ENCODE results near the gene CTTNBP2NL. TPM values are rescaled to one million over a fixed set of nuclear protein-coding genes. Genes with fewer than 3 reads are reported as not detected.

The CTTNBP2NL gene
- total and polyA plus RNA-seq, 10 of the 15 experiments (the other 5 are each of a cell fraction or from before 2014, with no cell fraction given): 2.1 to 11.3 (median 5.6) TPM

DNA sequence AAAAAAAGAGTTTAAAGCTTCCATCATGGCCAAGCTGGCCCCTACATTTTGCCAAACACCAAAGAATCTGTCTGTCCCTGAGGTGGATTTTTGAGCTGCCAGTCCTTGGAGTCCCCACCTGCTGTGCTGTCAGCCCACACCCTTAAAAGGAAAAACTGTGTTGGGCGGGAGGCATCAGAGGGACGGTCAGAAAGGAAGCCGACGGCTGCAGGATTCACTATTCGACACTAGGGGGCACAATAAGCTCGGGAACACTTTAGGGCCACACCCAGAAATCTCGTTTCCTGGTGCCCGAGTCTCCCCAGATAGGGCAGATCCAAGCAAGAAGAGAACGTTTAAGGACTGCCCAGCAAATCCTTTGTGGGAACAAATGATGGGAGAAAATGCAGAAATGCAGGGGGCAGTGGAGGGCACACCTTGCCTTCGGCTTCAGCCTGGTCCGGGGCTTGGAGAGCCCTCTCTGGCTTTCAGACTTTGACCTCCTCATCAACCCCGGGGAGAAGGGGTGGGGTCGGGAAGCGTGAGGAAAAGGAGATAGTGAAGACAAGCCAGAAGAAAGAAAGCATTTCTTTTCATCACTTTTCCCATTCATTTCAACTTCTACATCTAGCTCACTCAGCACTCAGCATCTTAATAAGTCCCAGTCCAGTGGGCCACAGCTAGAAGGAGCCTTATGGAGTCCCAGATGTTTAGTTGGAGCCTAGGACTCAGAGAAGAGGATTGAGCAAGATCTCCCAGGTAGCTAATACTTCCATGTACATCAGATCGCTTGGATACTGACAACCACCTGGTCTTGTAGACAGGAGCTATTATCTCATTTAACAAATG lies 5.0 kb upstream of the CTTNBP2NL start (continued):
- TF ChIP-seq, protein P1, sequence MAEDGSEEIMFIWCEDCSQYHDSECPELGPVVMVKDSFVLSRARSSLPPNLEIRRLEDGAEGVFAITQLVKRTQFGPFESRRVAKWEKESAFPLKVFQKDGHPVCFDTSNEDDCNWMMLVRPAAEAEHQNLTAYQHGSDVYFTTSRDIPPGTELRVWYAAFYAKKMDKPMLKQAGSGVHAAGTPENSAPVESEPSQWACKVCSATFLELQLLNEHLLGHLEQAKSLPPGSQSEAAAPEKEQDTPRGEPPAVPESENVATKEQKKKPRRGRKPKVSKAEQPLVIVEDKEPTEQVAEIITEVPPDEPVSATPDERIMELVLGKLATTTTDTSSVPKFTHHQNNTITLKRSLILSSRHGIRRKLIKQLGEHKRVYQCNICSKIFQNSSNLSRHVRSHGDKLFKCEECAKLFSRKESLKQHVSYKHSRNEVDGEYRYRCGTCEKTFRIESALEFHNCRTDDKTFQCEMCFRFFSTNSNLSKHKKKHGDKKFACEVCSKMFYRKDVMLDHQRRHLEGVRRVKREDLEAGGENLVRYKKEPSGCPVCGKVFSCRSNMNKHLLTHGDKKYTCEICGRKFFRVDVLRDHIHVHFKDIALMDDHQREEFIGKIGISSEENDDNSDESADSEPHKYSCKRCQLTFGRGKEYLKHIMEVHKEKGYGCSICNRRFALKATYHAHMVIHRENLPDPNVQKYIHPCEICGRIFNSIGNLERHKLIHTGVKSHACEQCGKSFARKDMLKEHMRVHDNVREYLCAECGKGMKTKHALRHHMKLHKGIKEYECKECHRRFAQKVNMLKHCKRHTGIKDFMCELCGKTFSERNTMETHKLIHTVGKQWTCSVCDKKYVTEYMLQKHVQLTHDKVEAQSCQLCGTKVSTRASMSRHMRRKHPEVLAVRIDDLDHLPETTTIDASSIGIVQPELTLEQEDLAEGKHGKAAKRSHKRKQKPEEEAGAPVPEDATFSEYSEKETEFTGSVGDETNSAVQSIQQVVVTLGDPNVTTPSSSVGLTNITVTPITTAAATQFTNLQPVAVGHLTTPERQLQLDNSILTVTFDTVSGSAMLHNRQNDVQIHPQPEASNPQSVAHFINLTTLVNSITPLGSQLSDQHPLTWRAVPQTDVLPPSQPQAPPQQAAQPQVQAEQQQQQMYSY (CRISPR knock-in tag; IDR thresholded peaks at IDR 0.05): no peak
- TF ChIP-seq CREM (IDR thresholded peaks at IDR 0.05; ENCODE audit: low read depth) (no peak), ASH2L (IDR thresholded peaks at IDR 0.05; ENCODE audit: borderline replicate concordance, low read depth) (no peak), YBX1 (IDR thresholded peaks at IDR 0.05) (no peak), SREBF2 (IDR thresholded peaks at IDR 0.05; ENCODE audit: low read length) (no peak), MTA3 (IDR thresholded peaks at IDR 0.05; ENCODE audit: borderline replicate concordance, low read length) (no peak), PAX8 (IDR thresholded peaks at IDR 0.05) (no peak), SIX5 (IDR thresholded peaks at IDR 0.05; ENCODE audit: low read depth, low read length, severe bottlenecking) (no peak), SP1 (IDR thresholded peaks at IDR 0.05; ENCODE audit: low read depth, low read length) (peak; percentile 33), TCF12 (IDR thresholded peaks at IDR 0.05; ENCODE audit: low read depth, low read length) (no peak), KDM1A (IDR thresholded peaks at IDR 0.05; ENCODE audit: borderline replicate concordance) (no peak), KAT2A (conservative IDR thresholded peaks at IDR 0.05; ENCODE audit: control insufficient read depth, low read depth, low read length) (no peak), SPI1 (IDR thresholded peaks at IDR 0.05; ENCODE audit: borderline replicate concordance, insufficient read depth, low read depth, low read length) (no peak), TAF1 (IDR thresholded peaks at IDR 0.05; ENCODE audit: borderline replicate concordance, low read depth, low read length) (no peak), ZNF207 (IDR thresholded peaks at IDR 0.05; ENCODE audit: borderline replicate concordance) (peak; percentile 14; the same call in 1 of the 2 replicates), FOXK2 (IDR thresholded peaks at IDR 0.05) (no peak), ATF7 (IDR thresholded peaks at IDR 0.05; ENCODE audit: low read depth) (0 out of 2 replicates have a peak, but pooled peaks have one; percentile 21), PML (IDR thresholded peaks at IDR 0.05; ENCODE audit: low read length) (no peak)
- TF ChIP-seq, protein P2, sequence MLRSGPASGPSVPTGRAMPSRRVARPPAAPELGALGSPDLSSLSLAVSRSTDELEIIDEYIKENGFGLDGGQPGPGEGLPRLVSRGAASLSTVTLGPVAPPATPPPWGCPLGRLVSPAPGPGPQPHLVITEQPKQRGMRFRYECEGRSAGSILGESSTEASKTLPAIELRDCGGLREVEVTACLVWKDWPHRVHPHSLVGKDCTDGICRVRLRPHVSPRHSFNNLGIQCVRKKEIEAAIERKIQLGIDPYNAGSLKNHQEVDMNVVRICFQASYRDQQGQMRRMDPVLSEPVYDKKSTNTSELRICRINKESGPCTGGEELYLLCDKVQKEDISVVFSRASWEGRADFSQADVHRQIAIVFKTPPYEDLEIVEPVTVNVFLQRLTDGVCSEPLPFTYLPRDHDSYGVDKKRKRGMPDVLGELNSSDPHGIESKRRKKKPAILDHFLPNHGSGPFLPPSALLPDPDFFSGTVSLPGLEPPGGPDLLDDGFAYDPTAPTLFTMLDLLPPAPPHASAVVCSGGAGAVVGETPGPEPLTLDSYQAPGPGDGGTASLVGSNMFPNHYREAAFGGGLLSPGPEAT (IDR thresholded peaks at IDR 0.05; ENCODE audit: low read depth): peak; percentile 48; the same call in 1 of the 2 replicates
- TF ChIP-seq, protein P3, sequence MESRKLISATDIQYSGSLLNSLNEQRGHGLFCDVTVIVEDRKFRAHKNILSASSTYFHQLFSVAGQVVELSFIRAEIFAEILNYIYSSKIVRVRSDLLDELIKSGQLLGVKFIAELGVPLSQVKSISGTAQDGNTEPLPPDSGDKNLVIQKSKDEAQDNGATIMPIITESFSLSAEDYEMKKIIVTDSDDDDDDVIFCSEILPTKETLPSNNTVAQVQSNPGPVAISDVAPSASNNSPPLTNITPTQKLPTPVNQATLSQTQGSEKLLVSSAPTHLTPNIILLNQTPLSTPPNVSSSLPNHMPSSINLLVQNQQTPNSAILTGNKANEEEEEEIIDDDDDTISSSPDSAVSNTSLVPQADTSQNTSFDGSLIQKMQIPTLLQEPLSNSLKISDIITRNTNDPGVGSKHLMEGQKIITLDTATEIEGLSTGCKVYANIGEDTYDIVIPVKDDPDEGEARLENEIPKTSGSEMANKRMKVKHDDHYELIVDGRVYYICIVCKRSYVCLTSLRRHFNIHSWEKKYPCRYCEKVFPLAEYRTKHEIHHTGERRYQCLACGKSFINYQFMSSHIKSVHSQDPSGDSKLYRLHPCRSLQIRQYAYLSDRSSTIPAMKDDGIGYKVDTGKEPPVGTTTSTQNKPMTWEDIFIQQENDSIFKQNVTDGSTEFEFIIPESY (IDR thresholded peaks at IDR 0.05): 0 out of 2 replicates have a peak, but pooled peaks have one; percentile 33
- TF ChIP-seq, protein P4, sequence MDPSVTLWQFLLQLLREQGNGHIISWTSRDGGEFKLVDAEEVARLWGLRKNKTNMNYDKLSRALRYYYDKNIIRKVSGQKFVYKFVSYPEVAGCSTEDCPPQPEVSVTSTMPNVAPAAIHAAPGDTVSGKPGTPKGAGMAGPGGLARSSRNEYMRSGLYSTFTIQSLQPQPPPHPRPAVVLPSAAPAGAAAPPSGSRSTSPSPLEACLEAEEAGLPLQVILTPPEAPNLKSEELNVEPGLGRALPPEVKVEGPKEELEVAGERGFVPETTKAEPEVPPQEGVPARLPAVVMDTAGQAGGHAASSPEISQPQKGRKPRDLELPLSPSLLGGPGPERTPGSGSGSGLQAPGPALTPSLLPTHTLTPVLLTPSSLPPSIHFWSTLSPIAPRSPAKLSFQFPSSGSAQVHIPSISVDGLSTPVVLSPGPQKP (IDR thresholded peaks at IDR 0.05; ENCODE audit: low read depth, low read length): no peak
- TF ChIP-seq, protein P5, sequence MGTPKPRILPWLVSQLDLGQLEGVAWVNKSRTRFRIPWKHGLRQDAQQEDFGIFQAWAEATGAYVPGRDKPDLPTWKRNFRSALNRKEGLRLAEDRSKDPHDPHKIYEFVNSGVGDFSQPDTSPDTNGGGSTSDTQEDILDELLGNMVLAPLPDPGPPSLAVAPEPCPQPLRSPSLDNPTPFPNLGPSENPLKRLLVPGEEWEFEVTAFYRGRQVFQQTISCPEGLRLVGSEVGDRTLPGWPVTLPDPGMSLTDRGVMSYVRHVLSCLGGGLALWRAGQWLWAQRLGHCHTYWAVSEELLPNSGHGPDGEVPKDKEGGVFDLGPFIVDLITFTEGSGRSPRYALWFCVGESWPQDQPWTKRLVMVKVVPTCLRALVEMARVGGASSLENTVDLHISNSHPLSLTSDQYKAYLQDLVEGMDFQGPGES (IDR thresholded peaks at IDR 0.05): no peak
